HCEC 1CT (cell line): ENCODE measurements around the gene TRAF3.

Experiments used
- DNase-seq: peaks from one replicate; pipeline ENCODE4 v3.0.0-alpha.2; 2017

The TRAF3 gene

DNA sequence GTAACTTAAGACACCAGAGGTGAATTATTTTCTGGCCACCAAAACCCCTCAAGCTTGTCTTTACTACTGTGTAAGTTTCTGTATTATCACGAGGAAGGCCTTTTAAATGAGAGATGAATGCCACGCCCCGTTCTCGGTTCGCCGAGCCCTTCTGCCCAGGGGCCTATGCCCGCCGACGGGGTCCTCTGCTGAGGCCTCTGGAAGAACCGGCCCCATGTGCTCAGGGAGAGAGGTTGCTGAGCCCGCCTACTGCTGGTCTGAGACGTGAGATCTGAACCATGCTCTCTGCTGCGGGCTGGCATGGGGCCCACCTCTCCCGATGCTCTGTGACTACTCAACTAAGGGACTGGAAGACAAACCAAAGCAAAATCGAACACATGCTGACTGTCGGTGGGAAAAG is 166.2 kb downstream of the TRAF3 start:
- DNase-seq: no peak

DNA sequence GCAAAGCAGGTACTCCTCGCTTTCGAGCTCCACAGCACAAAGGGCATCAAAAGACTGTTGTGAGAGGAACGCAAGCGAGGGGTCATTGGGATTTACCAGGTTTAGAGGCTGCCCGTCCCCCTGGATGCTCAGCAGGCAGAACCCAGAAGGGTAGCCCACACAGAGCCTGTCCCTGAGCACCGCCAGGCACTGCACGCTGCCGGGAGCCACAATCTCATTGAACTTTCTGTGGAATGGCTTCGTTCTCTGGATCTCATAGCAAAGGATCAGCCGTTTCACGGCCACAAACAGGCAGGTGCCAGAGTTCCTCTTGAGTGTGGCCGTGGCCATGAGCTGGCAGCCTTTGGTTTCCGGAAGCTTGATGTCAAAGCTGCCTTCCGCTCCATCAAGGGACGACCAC is 166.7 kb downstream of the TRAF3 start:
- no peak for DNase-seq

DNA sequence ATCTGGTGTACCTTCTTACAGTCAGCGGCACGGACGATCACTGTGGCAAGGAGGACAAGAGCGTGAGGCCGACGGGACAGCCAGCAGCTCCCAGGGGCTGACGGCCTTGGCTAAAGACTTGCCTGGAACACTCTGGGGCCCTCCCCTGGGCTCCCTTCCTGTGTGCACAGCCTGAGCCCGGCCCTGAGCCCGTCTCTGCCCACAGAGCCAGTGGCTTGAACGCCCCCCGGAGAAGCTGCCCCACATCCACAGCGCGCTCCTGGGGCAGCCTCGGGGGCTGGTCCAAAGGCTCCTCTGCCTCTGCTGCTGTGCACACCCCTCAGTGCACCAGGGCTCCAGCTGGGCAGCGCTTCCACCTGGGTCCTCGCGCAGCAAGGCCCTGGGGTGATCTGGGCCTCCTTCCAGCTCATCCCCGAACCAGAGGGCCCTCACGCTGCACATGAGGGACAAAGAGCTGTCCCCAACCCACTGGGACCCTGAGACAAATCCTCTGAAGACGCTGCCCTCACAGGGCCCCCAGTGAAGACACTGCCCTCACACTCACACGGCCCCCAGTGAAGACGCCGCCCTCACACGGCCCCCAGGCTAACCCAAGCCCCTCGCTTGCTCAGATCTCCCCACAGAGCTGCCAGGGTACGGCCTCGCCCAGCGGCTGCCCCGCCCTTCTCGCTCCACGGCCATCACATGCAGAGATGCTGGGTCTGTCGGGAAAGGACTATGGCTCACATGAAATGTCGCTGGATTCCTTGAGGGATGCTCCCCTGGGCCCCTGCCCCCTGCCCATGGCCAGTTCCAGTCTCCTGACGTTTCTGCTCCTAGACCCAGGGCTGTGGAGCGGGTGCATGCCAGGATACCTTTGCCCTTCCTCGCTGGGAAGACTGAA is 167.4 kb downstream of the TRAF3 start:
- DNase-seq: no peak

DNA sequence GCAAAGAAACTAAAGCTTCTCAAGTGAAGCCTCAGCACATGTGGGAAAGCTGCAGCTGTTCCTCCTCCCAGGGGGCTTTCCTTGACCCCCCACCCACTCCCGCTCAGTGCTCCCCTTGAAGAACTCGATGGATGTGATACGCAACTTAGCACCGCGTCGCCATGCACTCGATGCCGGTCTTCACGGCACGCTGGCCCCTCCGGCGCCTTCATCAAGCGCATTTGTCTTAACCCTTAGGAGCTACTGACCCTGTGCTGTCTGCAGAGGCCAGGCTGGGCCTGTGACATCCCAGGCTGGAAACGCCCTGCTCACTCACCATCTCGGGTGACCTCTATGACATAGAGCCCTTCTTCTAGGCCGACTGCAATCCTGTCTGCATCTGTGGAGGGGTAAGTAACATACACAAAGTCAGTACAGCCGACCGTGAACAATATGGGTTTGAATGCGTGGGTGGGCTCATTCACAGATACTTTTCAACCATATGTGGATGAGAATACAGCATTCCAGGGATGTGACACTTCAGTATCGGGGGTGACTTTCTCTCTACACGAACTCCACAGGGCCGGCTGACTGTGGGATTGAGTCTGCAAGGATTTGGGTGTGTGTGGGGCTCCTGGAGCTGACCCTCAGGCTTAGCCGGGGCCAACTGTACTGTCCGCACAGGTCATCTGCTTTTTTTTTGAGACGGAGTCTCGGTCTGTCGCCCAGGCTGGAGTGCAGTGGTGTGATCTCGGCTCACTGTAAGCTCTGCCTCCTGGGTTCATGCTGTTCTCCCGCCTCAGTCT is 168.3 kb downstream of the TRAF3 start:
- no peak for DNase-seq

DNA sequence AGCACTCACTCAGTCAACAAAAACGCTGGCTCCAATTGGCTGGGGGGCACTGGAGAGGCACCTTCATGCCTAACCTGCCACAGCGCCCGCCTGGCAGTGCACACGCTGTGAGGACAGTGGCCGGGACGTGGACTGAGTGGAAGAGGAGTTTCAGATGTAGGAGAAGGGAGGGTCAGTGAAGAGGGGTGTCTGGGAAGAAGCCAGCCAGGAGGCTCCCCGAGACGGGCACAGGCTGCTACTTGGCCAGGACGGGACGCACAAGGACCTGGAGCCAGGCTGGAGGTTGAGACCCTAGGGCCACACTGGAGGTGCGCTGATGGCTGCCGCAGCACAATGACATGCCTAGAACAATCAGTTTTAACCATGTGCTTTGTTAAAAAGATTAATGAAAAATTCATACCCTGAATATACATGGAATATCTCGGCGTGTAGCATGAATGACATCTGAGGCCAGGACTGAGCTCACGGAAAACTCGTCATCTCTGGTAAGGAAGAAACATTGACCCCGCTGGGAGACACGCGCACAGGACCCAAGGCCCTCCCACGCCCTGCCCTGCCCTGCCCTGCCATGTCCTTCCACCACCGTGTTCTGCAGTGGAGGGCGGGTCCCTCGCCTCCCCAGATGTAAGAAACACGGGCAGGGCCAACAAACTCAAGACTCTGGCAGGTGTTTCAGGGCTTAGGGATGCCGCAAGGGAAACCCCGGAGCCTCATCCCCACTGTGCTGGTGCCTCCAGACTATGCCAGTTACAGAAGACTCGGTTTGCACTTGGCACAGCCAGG is 170.3 kb downstream of the TRAF3 start:
- no peak for DNase-seq

DNA sequence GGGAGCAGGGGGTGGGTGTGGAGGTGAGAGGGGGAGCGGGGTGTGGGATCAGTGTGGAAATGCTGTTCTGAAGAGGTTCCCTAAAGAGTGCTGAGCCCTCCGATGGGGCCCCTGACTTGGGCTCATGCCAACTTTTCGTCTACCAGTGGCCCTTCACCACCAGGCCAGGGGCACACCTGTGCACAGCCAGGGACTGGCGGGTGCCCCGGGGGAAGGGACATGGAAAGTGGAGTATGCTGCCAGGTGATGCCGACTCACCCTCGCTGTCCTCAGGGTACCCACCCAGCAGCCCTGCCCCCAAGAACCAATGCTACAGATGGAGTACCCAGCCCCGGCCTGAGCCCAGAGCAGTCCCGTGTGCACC is 171.4 kb downstream of the TRAF3 start:
- DNase-seq: no peak

DNA sequence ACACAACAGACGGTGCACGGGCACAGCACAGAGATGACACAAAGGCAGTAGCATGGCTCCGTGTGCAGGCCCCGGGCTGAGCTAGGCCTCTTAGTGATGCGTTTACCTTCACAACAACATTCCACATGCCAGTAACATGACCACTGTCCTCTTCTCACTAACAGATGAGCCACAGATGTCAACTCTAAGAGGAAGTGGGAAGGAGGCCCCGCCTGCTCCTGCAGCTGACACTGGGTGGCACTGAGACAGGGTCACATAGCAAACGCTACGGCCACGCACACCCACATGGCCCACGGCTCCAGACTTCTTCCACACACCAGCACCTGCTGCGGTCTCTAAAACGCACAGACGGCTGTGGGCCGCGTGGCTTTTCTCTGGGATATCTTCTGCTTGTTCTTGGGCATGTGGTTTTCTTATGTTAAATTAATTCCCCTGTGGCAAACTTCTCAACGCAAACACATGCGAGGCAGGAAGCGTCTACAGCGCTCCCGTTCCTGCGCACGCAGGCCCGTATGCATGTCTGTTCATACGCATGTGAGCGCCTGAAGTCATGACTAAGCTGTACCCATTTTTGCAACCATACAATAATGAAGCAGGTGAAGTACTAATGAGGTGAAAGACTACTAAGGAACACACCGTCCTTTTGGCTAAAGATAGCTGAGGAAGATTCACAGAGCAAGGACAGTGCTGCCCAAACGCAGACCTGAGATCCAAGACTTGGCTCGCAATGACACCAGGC is 172.0 kb downstream of the TRAF3 start:
- DNase-seq: no peak

DNA sequence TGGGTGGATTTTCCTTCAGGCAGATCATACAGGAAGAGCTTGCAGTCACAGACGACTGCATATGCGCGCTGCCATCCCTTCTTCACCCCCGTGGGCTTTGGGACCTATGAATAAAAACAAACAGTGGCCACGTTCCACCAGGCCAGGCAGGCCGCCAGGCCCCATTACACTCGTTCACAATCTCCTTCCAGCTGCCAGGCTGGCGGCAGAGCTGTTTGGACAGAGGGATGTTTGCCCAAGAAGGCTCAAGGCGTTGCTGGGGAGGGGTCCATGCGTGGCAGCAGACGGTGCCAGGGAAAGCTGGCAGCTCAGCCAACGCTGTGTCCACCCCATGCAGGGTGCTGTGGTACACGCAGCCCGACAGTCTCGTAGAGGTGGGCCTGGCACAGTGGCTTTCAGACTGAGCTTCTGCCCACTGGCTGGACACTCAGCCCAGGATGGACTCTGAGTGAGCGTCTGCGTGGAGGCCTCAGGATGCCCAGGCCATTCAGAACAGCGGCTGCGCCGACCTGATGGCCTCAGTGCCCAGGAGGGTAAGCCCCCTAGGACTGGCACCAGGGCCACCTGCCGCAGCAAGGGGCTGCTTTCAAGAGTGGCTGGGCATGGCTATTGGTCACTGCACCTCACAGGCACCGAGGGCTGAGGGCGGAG is 172.7 kb downstream of the TRAF3 start:
- DNase-seq: no peak

DNA sequence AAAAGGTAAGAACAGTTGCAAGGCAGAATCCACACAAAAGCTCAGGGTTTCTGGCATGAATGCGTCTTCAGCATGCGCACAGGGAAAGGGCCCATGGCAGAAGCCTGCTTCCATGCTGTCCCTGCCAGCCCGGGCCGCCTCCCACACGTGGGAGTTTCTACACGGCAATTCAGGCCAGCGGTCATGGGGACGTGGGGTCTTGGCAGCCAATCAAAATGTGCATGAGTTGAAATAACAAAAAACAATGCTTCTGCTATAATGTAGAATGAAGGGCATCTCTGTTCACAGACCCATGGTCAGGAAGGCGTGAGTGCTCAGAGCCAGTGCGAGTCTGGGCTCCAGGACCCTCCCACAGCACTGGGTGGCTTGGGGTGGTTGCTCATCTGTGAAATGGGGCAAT is 173.8 kb downstream of the TRAF3 start:
- DNase-seq: no peak

DNA sequence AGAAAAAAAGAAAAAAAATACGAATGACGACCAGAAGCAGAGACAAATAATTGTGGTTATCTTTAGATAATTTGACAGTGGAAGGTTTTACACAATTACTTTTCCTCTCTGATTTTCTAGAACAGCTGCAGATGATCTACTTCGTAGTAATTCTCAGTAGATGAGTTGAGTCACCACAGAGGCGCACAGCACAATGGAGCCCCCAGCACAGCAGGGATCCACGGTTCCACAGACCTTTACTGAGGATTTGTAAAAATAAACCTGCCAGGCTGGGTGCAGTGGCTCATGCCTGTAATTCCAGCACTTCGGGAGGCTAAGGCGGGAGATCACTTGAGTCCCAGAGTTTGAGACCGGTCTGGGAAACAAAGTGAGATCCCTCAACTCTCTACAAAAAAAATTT is 174.6 kb downstream of the TRAF3 start:
- no peak for DNase-seq

DNA sequence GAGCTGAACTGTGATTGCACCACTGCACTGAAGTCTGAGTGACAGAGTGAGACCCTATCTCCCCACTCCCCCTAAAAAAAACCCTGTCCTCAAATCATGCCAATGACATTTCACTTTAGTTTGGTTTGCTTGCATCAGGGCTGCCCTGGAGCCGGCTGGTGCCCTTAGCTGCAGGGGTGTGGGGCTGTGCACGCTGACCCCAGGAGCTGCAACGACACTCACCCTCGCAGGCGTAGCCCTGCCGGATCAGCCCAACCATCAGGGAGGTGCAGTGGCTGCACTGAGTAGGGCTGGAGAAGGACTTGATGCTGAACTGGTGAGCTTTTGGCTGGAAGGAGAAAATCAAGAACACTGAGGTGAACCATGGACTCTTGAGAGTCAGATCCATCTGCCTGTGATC is 175.0 kb downstream of the TRAF3 start:
- DNase-seq: no peak

DNA sequence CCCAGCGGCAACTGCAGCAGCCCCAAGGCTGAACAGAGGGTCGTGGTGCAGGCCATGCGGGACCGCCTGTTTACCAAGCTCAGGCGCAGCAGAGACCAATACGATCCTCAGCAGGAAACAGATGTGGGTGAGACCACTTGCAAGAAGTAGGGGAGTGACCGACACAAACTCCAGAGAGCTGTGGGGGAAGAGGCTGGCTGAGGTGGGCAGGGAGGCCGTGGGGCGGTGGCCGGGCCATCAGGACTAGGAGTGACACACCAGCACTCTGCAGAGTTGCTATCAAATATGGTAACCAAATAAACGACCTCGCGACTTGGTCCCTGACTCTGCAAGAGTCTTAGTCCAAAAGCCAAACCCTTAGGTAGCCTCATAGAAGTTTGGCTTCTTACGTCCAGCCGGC is 175.9 kb downstream of the TRAF3 start:
- no peak for DNase-seq

DNA sequence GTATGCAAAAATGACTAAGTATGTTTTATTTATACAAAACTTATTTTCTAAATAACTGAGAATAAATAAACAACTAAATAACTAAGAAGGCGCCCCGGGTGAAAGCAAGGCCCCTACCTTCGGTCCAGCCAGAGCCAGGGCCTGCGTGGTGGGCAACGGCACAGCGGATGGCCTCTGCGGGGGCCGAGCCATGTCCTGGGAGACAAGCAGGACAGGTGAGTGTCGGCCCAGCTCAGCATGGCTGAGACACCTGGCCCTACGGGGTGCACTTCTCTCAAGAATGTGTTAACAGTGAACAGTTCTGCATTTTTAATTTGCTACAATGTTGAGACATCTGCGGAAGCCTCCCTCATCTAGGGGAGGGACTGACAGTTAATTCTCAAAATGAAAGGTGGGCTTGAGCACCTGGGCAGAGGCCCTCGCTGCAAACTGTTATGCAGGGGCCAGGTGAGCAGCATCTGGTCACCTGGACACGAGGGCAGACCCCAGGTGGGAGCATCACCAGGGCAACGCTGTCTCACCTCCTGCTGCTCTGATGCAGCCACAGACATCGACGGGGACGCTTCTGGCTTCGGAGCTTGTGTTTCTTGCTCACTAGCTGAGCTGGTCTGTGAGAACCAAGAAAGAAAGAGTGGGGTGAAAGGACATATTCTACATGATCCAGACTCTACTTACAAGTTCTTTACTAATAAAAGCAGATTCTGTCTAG is 177.0 kb downstream of the TRAF3 start:
- DNase-seq: no peak

DNA sequence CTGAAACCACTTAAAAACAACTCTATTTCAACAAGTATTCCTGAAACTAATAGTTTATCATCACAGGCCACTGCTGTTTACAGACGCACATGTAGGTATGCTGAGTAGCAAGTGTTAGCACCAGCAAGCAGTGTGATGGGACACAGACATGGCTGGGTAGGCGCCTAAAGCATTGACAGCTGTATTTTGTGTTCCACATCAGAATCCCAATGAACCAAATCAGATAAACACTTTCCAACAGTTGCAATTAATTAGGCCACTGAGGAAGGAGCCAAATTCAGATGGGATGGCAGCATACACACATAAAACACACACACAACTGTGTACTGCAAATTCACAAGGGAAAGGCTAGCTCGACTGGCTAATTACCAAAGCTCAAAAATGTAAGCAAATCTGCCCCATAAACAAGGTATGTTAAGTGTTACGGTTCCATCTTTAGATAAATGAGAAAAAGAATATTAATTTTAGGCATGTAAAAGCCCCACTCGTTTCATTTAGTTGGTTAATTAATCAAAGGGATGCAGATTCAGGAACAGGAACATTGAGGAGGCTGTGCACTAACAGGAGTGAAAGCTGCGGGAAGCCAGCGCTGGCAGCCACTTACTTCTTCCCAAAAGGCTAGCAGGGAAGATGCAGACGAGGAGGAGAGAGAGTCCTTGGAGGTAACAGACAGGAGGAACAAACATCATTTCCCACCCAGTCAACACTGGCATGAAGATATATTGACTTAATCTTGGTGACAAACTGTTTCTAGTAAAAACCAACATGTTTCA is 178.6 kb downstream of the TRAF3 start:
- DNase-seq: no peak

DNA sequence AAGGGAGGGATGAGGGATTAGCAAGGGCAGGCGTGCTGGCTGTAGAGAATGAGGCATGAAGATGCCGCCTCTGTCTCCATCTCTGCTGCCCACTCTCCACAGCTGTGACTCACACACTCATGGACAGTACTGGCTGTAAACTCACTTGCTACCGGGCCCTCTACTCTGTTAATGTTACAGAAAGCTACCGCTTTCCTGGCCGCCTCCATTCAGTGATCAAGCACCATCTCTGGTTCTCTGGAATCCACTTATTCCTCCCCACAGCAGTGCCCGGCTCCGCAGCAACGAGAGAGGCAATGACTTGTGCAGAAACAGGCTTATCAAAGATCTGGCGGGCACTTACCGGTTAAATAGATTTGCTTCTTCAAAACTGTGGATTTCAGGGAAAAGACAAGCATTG is 180.0 kb downstream of the TRAF3 start:
- DNase-seq: no peak

DNA sequence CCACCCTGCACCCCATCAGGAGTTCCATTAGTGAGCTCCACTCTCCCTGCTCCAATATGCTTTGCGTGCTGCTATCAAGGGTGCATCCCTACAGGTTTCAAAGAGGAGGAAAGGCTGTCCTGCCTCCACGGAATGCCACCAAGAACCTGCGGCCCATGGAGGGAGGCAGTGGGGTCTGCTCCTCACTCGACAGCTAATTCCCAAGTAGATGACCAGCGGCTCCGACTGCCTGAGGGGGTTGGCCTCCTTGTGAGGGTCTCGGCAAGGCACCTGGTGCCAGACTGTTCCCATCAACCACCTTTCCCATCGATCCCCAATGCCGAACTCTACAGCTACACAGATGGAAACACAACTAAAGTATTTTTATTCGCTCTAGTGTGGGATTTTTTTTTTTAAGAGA is 181.2 kb downstream of the TRAF3 start:
- no peak for DNase-seq
